Left lung (tissue), 10 donors: Measurements from ENCODE around the gene ADGRG6. TPM values are rescaled to one million over a fixed set of nuclear protein-coding genes. Genes with fewer than 3 reads are reported as not detected.

Experiments
- ATAC-seq: fragments of 200-7000 bp; cut with Tn5 transposase; one replicate; pipeline ENCODE4 v1.9.1; 2020; ENCODE audit warnings: moderate library complexity
- DNase-seq, 4 donors: peaks; one replicate each; pipeline ENCODE4 v3.0.0-alpha.2; 2013 to 2020
- H3K27ac ChIP-seq, 2 donors: fragments of 200-600 bp; sonication (generic) in 1 of 2; one replicate each; pipeline versions ENCODE4 v1.5.0 to v1.8.0; 2020 to 2021
- H3K27me3 ChIP-seq, 2 donors: fragments of 200-600 bp; sonication (generic) in 1 of 2; one replicate each; pipeline versions ENCODE4 v1.5.0 to v1.8.0; 2020 to 2021
- H3K36me3 ChIP-seq, 2 donors: fragments of 200-600 bp; sonication (generic) in 1 of 2; one replicate each; pipeline versions ENCODE4 v1.5.0 to v1.8.0; 2020 to 2021
- H3K4me1 ChIP-seq, 2 donors: fragments of 200-600 bp; one replicate each; pipeline ENCODE4 v1.8.0; 2021
- H3K4me3 ChIP-seq, 2 donors: fragments of 200-600 bp; sonication (generic) in 1 of 2; one replicate each; pipeline versions ENCODE4 v1.5.0 to v1.8.0; 2020 to 2021; ENCODE audit warnings: mild to moderate bottlenecking in 1 of 2
- H3K9me3 ChIP-seq, 2 donors: fragments of 200-600 bp; sonication (generic) in 1 of 2; one replicate each; pipeline versions ENCODE4 v1.5.0 to v1.8.0; 2020 to 2021
- CTCF ChIP-seq, 2 donors: fragments of 200-600 bp; sonication (generic) in 1 of 2; IDR thresholded peaks; one replicate each; pipeline versions ENCODE4 v1.5.0 to v1.8.0; 2021; ENCODE audit warnings: antibody characterized with exemption in 2 of 2
- intact Hi-C, 2 donors: fragments of 100-400 bp; cut with DNase I; formaldehyde crosslinking; loops; one replicate each; pipeline versions ENCODE4 v1.11.2 to v1.14.2; 2022
- polyA plus RNA-seq, 6 donors: library from polyadenylated mRNA; unstranded; fragments of 120-200 nt; gene quantifications; one replicate each; pipeline ENCODE4 v1.2.1, GENCODE V29; 2013; ENCODE audit not compliant: insufficient read length in 6 of 6
- total RNA-seq, 2 donors: library from RNA; stranded (reverse); fragmentation: NEBNext Ultra II Directional; extraction: Animal tissue kit (Norgen Biotek cat#: 25700); gene quantifications; one replicate each; pipeline ENCODE4 v1.2.1, GENCODE V29; 2021
- donor health status: DM: no; HTN: yes; CAD: no.
- donor health status: DM: no; HTN: no; CAD: no.

Gene ADGRG6
- total and polyA plus RNA-seq, 8 donors, result 34.2 to 160 (median 137) TPM

- Histone ChIP-seq H3K4me1 (no peaks in the 10 kb centered on the region), H3K27ac (no peak overlapping the region), H3K9me3 (no peaks in the 10 kb centered on the region), H3K27me3 (no peaks in the 10 kb centered on the region), H3K4me3 (no peak overlapping the region), H3K36me3 (no peaks in the 10 kb centered on the region)
- intact Hi-C loops, result loop anchor here in 1 of 2 donors (10.0 kb wide), 1 partner anchor 233 kb away; no protein-coding TSS in a partner anchor
- TF ChIP-seq CTCF (IDR thresholded peaks at IDR 0.05), result peak; percentile 45 to 60
- DNase-seq (peak in 2 of 4 donors; percentile 51 to 68), ATAC-seq (peak; percentile 81)
Measured at GRCh38 chr6:142387997-142388815, 86.4 kb downstream of the ADGRG6 start.

GRCh38 chr6:142395266-142395665, 93.5 kb downstream of the ADGRG6 start:
- Histone ChIP-seq H3K27me3 (no peaks in the 10 kb centered on the region), H3K36me3 (no peaks in the 10 kb centered on the region), H3K27ac (no peak overlapping the region), H3K4me1 (no peaks in the 10 kb centered on the region), H3K9me3 (no peaks in the 10 kb centered on the region), H3K4me3 (no peak overlapping the region)
- no peak for DNase-seq
- TF ChIP-seq CTCF (IDR thresholded peaks at IDR 0.05), result no peak
- intact Hi-C loops, result no loop called here
- ATAC-seq, result no peak

GRCh38 chr6:142395768-142396231, 94.0 kb downstream of the ADGRG6 start:
- Histone ChIP-seq H3K9me3 (no peaks in the 10 kb centered on the region), H3K4me3 (no peak overlapping the region), H3K4me1 (no peaks in the 10 kb centered on the region), H3K27me3 (no peaks in the 10 kb centered on the region), H3K27ac (no peak overlapping the region), H3K36me3 (no peaks in the 10 kb centered on the region)
- TF ChIP-seq CTCF (IDR thresholded peaks at IDR 0.05), result no peak
- no peak for ATAC-seq
- intact Hi-C loops, result no loop called here
- no peak for DNase-seq

GRCh38 chr6:142398353-142398752, 96.5 kb downstream of the ADGRG6 start:
- no peaks in the 10 kb centered on the region for H3K36me3 ChIP-seq
- H3K9me3 ChIP-seq, result no peaks in the 10 kb centered on the region
- ATAC-seq, result no peak
- intact Hi-C loops, result no loop called here
- no peaks in the 10 kb centered on the region for H3K27me3 ChIP-seq
- no peak for DNase-seq
- H3K4me3 ChIP-seq, result no peak overlapping the region
- H3K4me1 ChIP-seq, result no peaks in the 10 kb centered on the region
- TF ChIP-seq CTCF (IDR thresholded peaks at IDR 0.05), result no peak
- no peak overlapping the region for H3K27ac ChIP-seq

GRCh38 chr6:142399739-142400138, 97.9 kb downstream of the ADGRG6 start:
- ATAC-seq (no peak), DNase-seq (no peak)
- Histone ChIP-seq H3K36me3 (no peaks in the 10 kb centered on the region), H3K4me1 (no peaks in the 10 kb centered on the region), H3K27ac (no peak overlapping the region), H3K4me3 (no peak overlapping the region), H3K27me3 (no peaks in the 10 kb centered on the region), H3K9me3 (no peaks in the 10 kb centered on the region)
- intact Hi-C loops, result no loop called here
- no peak for TF ChIP-seq CTCF (IDR thresholded peaks at IDR 0.05)
